GM21619 (cell line): ENCODE data around the gene FAM227A.
"Not testable (repeated sequence)": the region's sequence is repeated elsewhere in the genome, so short reads cannot be mapped to it uniquely, and the experiment has no call there.

Experiments used
- ATAC-seq: cut with Tn5 transposase; IDR thresholded peaks from one replicate; pipeline ENCODE4 v1.9.1; 2021; ENCODE audit not compliant: unreplicated experiment

The FAM227A gene

GRCh38 chr22:38612217-38613006 lies 43.8 kb downstream of the FAM227A start:
- ATAC-seq, result no peak

- ATAC-seq, result no peak
Observed at GRCh38 chr22:38611559-38611958, 44.6 kb downstream of the FAM227A start.

- ATAC-seq, result no peak
Observed at GRCh38 chr22:38610234-38610633, 46.0 kb downstream of the FAM227A start.

GRCh38 chr22:38608992-38609750 lies 47.0 kb downstream of the FAM227A start:
- no peak for ATAC-seq

- ATAC-seq, result no peak
Observed at GRCh38 chr22:38607680-38608079, 48.5 kb downstream of the FAM227A start.

- no peak for ATAC-seq
Observed at GRCh38 chr22:38602166-38602565, 54.0 kb downstream of the FAM227A start.

- no peak for ATAC-seq
Observed at GRCh38 chr22:38601221-38601764, 54.9 kb downstream of the FAM227A start.

- no peak for ATAC-seq
Observed at GRCh38 chr22:38599466-38599865, 56.7 kb downstream of the FAM227A start.

GRCh38 chr22:38582923-38583322 lies 73.3 kb downstream of the FAM227A start:
- not testable (repeated sequence) for ATAC-seq

GRCh38 chr22:38578505-38578904 lies 77.7 kb downstream of the FAM227A start:
- no peak for ATAC-seq

GRCh38 chr22:38572065-38572464 lies 84.1 kb downstream of the FAM227A start:
- no peak for ATAC-seq

GRCh38 chr22:38570779-38571364 lies 85.3 kb downstream of the FAM227A start:
- no peak for ATAC-seq

- no peak for ATAC-seq
Observed at GRCh38 chr22:38569972-38570778, 86.0 kb downstream of the FAM227A start, which contains the start of gene DMC1. DMC1 (minus strand) TSS chr22:38570183; CDS start chr22:38568256, 1,927 bp downstream.

GRCh38 chr22:38569181-38569971 lies 86.8 kb downstream of the FAM227A start:
- no peak for ATAC-seq

GRCh38 chr22:38567531-38568285 lies 88.5 kb downstream of the FAM227A start:
- ATAC-seq, result no peak

GRCh38 chr22:38566726-38567504 lies 89.3 kb downstream of the FAM227A start:
- no peak for ATAC-seq

- ATAC-seq, result no peak
Observed at GRCh38 chr22:38565441-38565840, 90.8 kb downstream of the FAM227A start.

GRCh38 chr22:38564669-38565068 lies 91.5 kb downstream of the FAM227A start:
- ATAC-seq, result no peak
